ENCODE measurements around the gene PICK1.
A peak's percentile ranks its signal among the peaks of the same experiment; 100 is the strongest.

PICK1 gene

DNA sequence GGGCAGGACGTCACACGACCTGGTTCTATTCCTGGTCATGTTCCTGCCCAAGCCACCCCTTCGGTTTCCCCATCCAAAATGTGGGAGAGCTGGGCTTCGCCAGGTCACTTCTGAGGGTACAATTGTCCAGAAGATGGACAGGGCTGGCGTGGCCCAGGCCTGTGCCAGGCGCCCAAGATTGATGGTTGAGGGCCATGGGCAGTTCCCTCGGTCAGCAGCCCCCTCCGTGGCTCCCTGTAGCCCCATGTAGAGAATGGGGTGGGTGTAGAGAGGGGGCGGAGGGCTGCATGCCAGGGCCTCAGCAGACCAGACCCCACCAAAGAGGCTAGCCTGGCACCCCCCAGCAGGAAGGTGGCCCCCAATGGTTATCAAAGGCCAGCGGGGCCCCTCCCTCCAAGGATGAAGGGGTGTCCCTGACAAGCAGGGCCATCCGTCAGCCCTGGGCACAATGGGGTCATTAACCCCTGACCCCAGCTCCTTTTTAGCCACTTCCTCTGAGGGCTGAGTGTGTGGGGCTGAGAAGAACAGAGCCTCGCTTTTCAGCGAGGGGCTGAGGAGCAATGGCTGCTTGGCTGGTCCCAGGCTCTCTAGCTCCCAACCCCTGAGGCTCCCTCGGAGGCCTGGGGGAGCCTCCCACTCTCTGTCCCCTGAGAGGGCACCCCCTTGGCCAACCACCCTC, 11.0 kb upstream of the PICK1 start:
- DNase-seq (ENCODE audit: insufficient read length, low spot score) (no peak), FAIRE-seq (no peak)

DNA sequence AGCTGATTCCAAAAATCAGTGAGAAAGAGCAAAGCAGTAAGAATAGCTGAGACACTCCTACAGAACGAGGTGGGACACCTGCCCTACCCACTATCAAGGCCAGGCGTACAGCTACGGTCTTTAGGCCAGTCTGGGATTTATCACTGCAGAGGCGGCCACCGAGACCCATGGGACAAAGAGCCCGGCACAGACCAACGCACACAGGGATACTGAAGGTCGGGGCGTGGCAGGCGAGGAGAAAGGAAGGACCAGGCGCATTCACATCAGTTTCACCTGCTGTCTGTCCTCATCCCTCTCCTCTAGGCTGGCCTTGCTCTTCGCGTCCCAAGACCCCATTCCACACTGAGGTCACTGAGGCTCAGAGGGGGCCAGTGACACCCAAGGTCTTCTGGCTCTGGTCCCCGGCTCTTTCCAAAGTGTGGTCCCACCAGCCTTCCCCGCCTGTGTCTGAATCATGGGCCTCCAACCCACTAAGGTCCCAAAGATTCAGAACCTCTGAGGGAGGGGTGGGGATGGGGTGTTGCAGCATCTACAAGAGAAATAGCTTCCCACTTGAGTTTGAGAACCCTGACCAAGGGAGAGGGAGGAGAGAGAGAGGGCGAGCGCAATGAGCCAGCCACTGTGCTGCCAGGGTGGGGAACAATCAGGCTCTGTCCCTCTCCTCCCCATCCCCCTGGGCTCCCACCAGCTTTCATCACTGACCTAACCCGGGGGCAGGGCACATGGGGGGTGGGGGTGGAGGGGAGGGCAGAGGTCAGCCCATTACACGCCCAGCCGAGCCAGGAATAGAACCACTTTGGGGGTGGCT, 7.2 kb upstream of the PICK1 start:
- FAIRE-seq, result no peak
- no peak for DNase-seq (ENCODE audit: insufficient read length, low spot score)

DNA sequence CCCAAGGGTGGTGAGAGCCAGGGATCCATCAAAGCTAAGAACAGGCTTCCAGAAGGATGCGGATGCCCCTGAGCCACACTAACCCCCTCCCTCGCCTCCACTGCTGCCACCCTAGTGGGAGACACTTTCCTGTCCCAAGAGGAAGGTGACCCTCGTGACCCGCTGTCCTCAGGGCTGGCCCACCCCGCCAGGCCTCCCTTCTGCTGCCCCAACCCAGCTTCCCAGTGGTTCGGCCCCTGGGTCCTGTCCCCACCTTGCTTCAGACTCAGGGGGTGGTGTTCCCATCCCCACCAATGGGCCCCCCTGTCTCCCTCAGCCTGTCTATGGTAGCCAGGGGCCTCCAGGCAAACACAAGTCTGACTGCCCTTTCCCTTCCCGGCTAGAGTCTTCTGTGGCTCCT, 6.5 kb upstream of the PICK1 start:
- DNase-seq (ENCODE audit: insufficient read length, low spot score) (no peak), FAIRE-seq (no peak)

DNA sequence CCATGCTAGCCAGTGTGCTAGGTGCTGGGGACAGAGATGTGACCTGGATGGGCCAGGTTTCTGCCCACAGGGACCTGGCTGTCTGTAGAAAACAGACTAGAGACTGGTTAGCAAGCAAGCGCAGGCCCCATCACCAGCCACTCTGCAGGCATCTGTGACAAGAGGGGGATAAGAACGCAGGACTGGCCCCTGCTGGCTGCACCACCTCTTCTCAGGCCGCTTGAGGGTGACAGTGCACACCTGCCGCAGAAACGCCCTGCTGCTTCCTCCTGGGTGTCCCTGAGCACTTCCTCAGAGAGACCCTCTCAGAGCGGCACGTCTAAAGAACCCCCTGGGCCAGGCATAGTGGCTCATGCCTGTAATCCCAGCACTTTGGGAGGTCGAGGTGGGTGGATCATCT, 5.9 kb upstream of the PICK1 start:
- DNase-seq (ENCODE audit: insufficient read length, low spot score) (no peak), FAIRE-seq (no peak)

DNA sequence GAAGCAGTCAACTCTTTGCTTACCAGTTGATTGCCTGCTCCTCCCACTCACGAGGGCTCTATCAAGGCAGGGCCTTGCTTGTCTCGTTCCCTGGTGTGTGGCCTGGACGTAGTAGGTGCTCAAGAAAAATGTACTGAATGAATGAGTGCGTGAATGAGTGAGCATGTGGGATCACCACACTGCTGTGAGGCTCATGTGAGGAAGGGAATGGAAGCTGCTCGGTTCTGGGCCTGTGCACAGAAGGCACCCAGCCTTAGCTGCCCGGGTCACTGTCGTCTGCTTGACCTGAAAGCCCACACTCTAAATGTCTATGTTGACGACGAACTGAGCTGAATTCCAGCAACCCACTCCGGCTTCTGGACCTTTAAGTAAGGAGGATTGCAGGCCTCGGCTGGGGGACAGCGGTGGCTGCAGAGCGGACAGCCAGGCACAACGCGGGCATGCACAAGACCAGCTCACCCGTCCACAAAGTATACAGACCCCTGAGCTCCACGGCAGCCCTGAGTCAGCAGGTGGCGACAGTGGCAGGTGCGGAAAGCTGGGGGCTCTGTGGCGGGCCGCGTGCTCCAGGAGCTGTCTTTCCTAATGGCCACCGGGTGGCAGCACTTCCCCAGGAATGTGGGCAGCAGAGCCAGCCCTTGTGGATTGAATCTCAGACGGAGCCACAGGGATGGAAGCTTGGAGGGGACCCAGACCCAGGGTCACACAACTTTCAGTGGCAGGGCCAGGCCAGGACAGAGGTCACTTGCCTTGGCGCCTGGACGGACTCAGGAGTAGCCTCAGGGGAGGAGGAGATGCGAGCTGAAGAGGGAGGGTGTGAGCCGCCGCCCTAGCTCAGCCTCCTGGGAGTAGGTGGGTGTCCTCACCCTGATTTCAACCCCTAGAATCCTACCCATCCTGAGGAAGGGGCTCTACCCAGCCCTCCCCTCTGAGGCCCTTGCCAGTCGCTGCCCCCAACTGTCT, 5.0 kb upstream of the PICK1 start:
- FAIRE-seq (no peak), DNase-seq (ENCODE audit: insufficient read length, low spot score) (peak; percentile 81)

DNA sequence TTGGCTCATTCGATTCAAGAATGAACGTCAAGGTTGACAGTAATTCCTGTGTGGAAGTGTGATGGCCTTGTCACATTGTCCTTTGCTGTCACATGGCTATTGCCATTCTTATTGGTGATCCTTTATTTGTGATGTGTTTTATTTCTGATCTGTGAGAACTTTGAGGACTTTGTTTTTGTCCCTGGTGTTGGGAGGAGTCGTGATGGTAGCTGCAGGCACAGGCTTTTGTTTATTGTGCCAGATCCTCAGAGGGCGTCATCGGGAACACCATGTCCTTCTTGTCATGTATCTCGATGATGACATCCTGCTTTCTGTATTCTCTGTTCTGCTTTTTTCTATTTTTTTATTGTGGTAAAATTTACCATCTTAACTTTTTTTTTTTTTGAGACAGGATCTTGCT, 5.6 kb downstream of the PICK1 start:
- FAIRE-seq (no peak), DNase-seq (ENCODE audit: insufficient read length, low spot score) (no peak)

DNA sequence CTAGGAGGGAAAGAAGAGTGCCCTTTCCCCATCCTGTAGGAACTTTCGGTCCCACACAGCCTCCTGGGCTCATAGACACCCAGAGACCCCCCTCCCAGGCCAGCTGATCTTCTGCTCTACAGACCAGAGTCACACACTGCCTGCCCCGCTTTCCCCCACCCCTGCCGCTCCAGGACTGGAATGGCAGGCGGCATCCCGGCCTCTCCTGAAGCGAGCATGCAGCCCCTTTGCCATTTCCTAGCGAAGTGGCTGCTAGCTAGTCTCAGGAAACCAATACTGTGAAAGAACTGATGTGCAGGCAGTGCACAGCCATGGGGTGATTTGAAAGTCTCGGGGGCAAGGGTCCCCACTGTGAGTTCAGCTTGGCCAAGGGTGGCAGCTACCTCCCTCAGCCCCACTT, 8.3 kb downstream of the PICK1 start:
- no peak for DNase-seq (ENCODE audit: insufficient read length, low spot score)
- no peak for FAIRE-seq

DNA sequence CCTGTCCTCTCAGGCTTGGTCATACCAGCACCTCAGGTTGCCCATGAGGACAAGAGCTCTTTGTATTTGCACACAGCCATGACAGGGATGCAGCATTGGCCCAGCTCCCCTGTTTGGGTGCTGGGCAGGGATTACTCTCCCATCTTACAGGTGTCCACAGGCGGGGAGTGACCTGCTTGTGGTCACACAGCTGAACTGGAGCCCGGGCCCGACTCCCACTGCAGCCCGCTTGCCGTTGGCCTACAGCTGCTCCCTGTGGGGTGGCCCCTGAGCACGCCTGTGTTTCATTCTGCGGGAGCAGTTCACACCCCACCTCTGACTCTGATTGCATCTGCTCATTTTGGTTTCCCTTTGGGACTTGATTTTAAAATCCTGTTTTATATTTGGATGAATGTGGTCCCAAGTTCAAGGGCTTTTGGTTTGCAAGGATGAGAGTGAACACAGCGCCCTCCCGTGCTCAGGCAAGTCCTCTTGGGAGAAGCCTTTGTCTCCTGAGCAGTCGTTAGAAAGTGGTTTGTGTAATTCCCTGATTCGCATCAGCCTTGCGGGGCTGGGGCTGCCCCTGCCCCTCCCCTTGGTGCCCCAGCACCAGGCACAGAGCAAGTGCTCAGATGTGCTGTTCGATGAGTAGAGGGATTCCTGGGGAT, 9.3 kb downstream of the PICK1 start:
- FAIRE-seq, result no peak

DNA sequence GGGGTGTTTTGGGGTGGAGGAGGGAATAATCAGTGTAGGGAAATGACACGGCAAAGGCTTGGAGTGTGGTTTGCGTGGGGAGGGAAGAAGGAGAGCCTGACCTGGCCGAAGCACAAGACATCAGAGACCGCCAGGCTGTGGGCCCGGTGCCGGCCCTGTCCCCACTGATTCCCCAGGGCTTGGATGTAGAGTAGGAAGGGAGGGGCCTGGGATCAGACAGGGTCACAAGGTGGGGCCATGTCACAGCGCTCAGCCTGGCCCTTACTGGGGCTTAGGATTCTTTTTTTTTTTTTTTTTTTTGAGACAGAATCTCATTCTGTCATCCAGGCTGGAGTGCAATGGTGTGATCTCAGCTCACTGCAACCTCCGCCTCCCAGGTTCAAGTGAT, 9.8 kb downstream of the PICK1 start:
- FAIRE-seq (no peak), DNase-seq (ENCODE audit: insufficient read length, low spot score) (no peak)

More for the DNA sequence above, 9.3 kb downstream of the PICK1 start:
- DNase-seq (ENCODE audit: insufficient read length, low spot score), result no peak

DNA sequence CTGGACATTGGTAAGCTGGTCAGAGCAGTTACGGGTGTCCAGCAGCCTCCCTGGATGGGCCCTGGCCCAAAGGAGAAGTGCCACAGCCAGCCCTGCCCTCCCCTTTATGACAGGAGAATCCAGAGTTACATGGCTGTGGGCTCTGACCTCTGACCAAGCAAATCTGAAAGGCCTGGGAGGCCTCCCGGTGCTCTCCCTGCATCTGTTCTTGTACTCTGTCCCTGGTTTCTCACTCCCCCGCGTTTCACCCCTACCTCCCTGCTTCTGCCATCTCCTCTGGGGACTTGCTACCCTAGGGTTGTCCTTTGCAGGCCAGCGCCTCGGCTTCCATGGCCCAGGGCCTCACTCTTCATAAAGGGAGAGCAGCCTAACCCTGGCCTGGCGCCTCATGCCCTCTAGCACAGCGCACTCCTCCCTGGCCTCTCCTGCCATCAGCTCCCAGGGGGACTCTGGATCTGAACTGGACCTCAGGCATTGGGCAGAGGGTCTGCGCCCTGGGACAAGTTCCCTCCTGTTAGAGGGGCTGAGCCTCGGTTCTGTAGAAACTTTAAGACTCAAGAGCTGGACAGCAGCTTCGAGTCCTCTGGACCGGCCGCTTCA, 10.7 kb downstream of the PICK1 start:
- no peak for DNase-seq (ENCODE audit: insufficient read length, low spot score)
- no peak for FAIRE-seq

DNA sequence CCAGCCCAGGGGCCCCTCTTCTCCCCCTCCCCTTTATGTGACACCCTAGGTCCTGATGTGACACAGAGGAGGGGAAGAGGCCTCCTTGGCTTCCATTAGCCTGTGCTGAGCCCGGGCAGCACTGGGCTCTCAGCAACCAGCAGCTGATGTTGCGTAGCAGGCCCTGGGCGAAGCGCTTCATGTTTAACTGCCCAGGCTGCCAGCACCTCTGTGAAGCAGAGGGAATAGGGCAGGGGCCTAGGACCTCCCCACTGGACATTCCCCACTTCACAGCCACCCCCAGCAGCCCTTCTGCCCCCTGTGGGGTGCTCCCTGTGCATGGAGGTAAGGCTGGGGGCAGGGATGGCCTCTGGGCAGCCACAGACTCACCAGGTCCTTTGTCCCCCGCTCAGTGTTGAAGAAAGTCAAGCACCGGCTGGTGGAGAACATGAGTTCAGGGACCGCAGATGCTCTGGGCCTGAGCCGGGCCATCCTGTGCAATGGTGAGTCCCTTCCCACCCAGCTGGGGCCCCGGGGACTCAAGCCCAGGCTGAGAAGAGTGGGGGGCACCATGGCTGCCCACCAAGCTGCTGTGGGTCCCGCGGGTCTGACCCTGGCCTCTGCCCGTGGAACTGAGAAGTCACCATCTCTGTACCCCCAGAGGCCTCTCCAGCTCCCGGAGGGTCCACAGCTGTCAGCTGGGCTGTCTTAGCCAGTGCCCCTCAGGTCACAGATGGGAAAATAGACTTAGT, 11.6 kb downstream of the PICK1 start:
- DNase-seq (ENCODE audit: insufficient read length, low spot score), result no peak
- FAIRE-seq, result no peak

DNA sequence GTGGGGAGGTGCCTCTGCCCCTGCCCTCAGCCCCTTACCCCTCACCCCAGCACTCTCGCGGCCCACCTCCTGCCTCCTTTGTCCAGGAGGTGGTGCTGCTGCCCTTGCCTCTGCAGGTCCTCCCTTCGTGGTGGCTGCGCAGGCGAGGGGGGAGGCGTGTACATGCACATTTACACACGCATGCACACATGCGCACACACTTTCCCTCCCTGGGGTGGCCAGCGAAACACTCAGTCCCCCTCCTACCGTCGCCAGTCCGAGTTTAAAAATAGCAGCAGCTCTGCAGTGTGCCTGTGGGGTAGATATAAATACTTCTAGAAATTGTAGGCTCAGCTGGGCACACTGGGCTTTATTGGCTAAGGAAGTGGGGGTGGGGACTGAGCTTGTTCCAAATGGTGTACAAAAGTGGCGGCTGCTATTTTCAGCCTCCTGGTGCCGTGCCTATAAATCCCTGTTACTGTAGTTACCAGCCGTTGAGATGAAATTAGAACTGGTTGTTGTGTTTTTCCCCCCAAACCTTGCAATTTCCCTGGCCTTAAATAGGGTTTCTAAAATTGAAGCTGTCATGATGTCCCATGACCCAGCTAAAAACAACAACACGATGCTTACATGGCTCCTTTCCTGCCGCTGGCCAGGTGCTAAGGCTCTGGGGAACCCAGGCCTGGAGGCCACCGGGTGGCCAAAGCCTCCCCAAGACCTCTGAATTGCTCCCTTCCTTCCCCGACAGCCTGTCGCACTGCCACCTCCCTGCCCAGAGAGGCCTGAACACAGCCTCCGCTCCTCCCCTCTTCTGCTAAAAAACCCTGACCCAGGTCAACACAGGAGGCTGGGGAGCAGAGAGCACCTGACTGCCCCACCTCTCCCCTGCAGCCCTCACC, 12.4 kb downstream of the PICK1 start:
- FAIRE-seq (no peak), DNase-seq (ENCODE audit: insufficient read length, low spot score) (no peak)

DNA sequence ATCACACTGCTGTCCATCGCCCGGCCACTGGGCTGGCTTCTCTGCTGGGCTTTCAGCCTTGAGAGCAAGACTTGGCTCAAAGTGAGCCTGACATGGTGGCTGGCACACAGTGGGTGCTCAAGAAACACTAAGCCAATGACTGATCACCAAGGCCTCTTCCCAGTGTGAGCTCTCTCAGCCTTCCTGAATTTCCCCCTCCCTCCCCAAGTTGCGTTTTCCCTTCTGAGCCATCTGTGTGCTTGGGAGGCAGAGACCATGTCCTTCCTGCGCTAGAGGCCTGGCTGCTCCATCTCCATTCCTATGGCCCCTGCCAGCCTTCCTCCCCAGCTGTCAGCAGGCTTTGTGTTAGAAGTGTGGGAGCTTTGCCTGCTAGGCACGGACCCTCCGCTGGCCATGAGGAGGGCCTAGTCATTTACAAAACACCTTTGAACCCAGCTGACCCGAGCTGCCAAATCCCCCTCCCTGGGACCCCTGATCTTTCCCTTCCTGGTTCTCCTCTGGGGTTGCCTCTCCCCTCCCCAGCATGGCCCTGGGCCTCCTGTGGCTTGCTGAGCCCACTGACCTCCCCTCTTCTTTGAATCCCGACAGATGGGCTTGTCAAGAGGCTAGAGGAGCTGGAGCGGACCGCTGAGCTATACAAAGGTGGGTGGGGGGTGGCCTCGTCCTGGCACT, 13.2 kb downstream of the PICK1 start:
- DNase-seq (ENCODE audit: insufficient read length, low spot score) (no peak), FAIRE-seq (no peak)

DNA sequence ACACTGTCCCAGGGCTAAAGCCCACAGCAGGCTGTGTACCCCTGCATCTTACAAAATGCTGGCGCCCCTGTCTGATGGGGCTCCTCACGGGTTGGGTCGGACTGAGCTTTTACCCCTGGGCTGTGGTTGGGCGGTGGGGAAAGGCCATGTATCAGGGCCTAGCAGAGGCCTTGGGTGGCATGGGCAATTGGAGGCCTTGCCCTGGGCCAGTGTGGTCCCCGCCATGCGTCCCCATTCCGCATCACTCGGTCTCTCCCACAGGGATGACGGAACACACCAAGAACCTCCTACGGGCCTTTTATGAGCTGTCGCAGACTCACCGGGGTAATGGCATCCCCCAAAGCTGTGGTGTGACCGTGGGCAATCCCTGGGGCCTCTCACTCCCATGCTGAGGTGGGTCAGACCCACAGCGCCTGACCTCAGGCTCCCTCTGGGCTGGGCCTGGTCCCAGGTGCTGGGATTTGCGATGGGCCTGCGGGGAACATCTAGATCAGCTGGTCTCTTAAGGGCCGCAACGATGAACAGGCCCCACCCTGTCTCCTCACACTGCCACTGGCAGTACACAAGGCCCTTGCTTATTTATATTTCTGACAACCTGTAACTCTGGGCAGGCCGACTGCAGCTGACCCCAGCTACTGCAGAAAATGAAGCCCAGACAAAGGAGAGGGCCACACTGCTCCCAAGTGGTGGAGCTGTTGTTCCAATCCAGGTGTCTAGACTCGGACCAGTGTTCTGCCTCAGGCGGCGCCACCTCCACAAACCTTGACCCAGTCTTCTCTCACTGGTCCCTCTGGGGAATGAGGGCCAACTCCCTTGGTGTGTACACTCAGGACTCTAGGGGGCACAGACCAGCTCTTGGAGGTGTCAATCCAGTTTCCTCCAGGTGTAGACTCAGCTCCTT, 14.5 kb downstream of the PICK1 start:
- FAIRE-seq (no peak), DNase-seq (ENCODE audit: insufficient read length, low spot score) (no peak)

DNA sequence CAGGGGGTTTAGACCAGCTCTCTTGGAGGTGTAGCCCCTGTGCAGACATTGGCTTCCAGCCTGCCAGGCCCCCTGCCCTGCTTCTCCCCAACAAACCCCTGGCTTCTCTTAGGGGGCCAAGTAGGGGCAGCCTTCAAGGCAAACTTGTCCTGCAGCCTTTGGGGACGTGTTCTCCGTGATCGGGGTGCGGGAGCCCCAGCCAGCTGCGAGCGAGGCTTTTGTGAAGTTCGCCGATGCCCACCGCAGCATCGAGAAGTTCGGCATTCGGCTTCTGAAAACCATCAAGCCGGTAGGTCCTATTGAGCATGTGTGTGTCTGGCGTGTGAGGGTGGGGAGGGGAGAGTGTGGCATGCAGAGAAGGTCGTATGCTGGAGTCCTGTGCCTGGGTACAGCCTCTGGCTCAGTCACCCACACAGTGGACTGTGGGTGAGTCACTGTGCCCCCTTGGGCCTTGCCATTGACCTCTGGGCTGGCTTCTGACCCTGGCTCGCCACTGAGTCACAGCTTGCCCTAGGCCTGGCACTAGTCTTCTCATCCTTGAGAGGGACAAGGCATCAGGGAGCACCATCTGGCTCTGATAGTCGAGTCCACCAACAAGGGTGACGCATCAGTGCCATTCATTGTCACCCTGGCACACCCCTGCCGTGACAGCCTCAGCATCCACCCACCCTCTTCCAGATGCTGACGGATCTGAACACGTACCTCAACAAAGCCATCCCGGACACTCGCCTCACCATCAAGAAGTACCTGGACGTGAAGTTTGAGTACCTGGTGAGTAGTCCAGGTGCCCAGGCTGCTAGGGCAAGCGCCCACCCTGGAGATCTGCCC, 15.3 kb downstream of the PICK1 start:
- FAIRE-seq, result no peak
- DNase-seq (ENCODE audit: insufficient read length, low spot score), result no peak

All from HTR-8/SVneo (cell line).